Activated B cell treated with CpG ODN at 0.5 μM for 24 hours (primary cell): Measurements from ENCODE around the gene GMPPA. TPM values are rescaled to one million over a fixed set of nuclear protein-coding genes. Genes with fewer than 3 reads are reported as not detected.

Source experiments
- ATAC-seq: fragments of 200-7000 bp; cut with Tn5 transposase; one replicate; pipeline ENCODE4 v1.10.0; 2021; ENCODE audit warnings: low read depth, mild to moderate bottlenecking, moderate library complexity
- CTCF ChIA-PET: fragments of 350-600 bp; sonication (Branson Sonifier 250); formaldehyde crosslinking; loops from one replicate; lab custom pipeline; 2021; ENCODE audit warnings: antibody characterized with exemption; lab: Charles Lee
- POLR2A ChIA-PET: fragments of 350-600 bp; sonication (Branson Sonifier 250); formaldehyde crosslinking; loops from one replicate; lab custom pipeline; 2021; ENCODE audit warnings: antibody characterized with exemption; lab: Charles Lee
- DNase-seq: peaks from one replicate; pipeline ENCODE4 v3.0.0; 2022
- H3K27ac Mint-ChIP-seq: one replicate; pipeline ENCODE4 v1.8.0; 2020; ENCODE audit warnings: mixed read lengths
- H3K27me3 Mint-ChIP-seq: one replicate; pipeline ENCODE4 v1.8.0; 2021; ENCODE audit warnings: mixed read lengths
- H3K36me3 Mint-ChIP-seq: one replicate; pipeline ENCODE4 v1.8.0; 2021; ENCODE audit warnings: low read depth, mixed read lengths
- H3K4me1 Mint-ChIP-seq: one replicate; pipeline ENCODE4 v1.8.0; 2021; ENCODE audit warnings: mixed read lengths
- H3K4me3 Mint-ChIP-seq: one replicate; pipeline ENCODE4 v1.8.0; 2020; ENCODE audit warnings: mild to moderate bottlenecking, mixed read lengths
- H3K9me3 Mint-ChIP-seq: one replicate; pipeline ENCODE4 v1.8.0; 2020; ENCODE audit warnings: mixed read lengths
- CTCF ChIP-seq: fragments of 200-600 bp; IDR thresholded peaks from one replicate; pipeline ENCODE4 v1.8.0; 2022; ENCODE audit warnings: antibody characterized with exemption, mild to moderate bottlenecking
- intact Hi-C: fragments of 100-400 bp; cut with micrococcal nuclease; formaldehyde crosslinking; loops from one replicate; pipeline ENCODE4 v1.15.1; 2024
- total RNA-seq: library from RNA; stranded (reverse); gene quantifications from 2 replicates; pipeline ENCODE4 v1.2.3, GENCODE V29; 2022

GMPPA gene
- total RNA-seq, 1 donor from 2014 or later, result 33.0 TPM

GRCh38 chr2:219544567-219544966 is 45.9 kb downstream of the GMPPA start:
- Mint-ChIP-seq H3K36me3 (no peaks in the 10 kb centered on the region), H3K27me3 (peaks cover 44% of the 10 kb centered on the region), H3K9me3 (no peaks in the 10 kb centered on the region), H3K4me3 (peak overlapping the region; percentile 78), H3K4me1 (peaks cover 22% of the 10 kb centered on the region), H3K27ac (no peak overlapping the region)
- POLR2A ChIA-PET, result no interaction called here
- no peak for TF ChIP-seq CTCF
- no peak for ATAC-seq
- CTCF ChIA-PET, result interaction anchor here (1.0 to 1.6 kb wide), 3 partner anchors 15 to 141 kb away, joined by 3 to 5 read pairs (median 5); no protein-coding TSS in a partner anchor
- no peak for DNase-seq
- intact Hi-C loops, result loop anchor here (5.0 kb wide), 3 partner anchors 267 to 832 kb away; partner anchors contain the start of genes DNAJB2, TTLL4, TUBA4A and TUBA4B

- TF ChIP-seq CTCF, result no peak
- H3K36me3 Mint-ChIP-seq, result no peaks in the 10 kb centered on the region
Observed at GRCh38 chr2:219545295-219545942, 46.7 kb downstream of the GMPPA start.

DNA sequence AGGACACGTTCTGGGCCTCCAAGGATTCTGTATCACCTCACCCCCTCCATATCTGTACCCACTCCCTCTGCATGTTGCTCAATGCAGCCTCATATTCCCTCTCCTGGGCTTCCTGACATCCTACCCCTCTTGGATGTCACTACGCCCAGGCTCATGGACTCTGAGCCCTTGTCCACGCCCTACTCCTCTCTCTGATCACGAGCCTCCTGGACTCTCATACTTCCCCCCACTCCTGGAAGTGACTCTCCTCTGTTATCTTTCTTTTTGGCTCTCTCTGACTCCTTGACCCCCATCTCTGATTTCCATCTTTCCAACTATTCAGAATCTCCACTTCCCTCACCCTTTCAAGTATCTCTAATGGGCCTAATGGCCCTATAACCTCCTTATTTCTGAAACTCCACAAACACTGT is 47.3 kb downstream of the GMPPA start:
- ChIA-PET CTCF (no interaction called here), POLR2A (no interaction called here)
- Mint-ChIP-seq H3K9me3 (no peaks in the 10 kb centered on the region), H3K27ac (no peak overlapping the region), H3K36me3 (no peaks in the 10 kb centered on the region), H3K27me3 (peaks cover 48% of the 10 kb centered on the region), H3K4me1 (peaks cover 22% of the 10 kb centered on the region), H3K4me3 (no peak overlapping the region)
- ATAC-seq, result no peak
- DNase-seq, result no peak
- TF ChIP-seq CTCF, result no peak
- intact Hi-C loops, result no loop called here

More at GRCh38 chr2:219545295-219545942, 46.7 kb downstream of the GMPPA start:
- no peak for ATAC-seq
- intact Hi-C loops, result no loop called here
- H3K9me3 Mint-ChIP-seq, result no peaks in the 10 kb centered on the region
- CTCF ChIA-PET, result interaction anchor here (1.0 kb wide), 1 partner anchor 142 kb away, joined by 3 read pairs; no protein-coding TSS in a partner anchor
- H3K4me3 Mint-ChIP-seq, result peak overlapping the region; percentile 2
- POLR2A ChIA-PET, result interaction anchor here (0.6 kb wide), 1 partner anchor 46 kb away, joined by 4 read pairs; no protein-coding TSS in a partner anchor
- H3K27ac Mint-ChIP-seq, result no peak overlapping the region
- peaks cover 47% of the 10 kb centered on the region for H3K27me3 Mint-ChIP-seq
- peaks cover 22% of the 10 kb centered on the region for H3K4me1 Mint-ChIP-seq
- no peak for DNase-seq

DNA sequence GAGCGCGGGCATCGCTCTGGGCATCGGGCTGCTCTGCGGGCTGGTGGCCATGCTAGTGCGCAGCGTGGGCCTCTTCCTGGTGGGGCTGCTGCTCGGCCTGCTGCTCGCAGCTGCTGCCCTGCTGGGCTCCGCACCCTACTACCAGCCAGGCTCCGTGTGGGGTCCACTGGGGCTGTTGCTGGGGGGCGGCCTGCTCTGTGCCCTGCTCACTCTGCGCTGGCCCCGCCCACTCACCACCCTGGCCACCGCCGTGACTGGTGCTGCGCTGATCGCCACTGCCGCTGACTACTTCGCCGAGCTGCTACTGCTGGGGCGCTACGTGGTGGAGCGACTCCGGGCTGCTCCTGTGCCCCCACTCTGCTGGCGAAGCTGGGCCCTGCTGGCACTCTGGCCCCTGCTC is 48.9 kb downstream of the GMPPA start:
- no peak for ATAC-seq
- H3K4me1 Mint-ChIP-seq, result peaks cover 16% of the 10 kb centered on the region
- no peak overlapping the region for H3K27ac Mint-ChIP-seq
- ChIA-PET CTCF (no interaction called here), POLR2A (interaction anchor here (0.5 kb wide), 1 partner anchor 345 kb away, joined by 7 read pairs; no protein-coding TSS in a partner anchor)
- DNase-seq, result no peak
- no peak for TF ChIP-seq CTCF
- no peak overlapping the region for H3K4me3 Mint-ChIP-seq
- H3K36me3 Mint-ChIP-seq, result no peaks in the 10 kb centered on the region
- H3K27me3 Mint-ChIP-seq, result peaks cover 53% of the 10 kb centered on the region
- intact Hi-C loops, result no loop called here
- no peaks in the 10 kb centered on the region for H3K9me3 Mint-ChIP-seq

- Mint-ChIP-seq H3K4me1 (peaks cover 16% of the 10 kb centered on the region), H3K36me3 (no peaks in the 10 kb centered on the region), H3K9me3 (no peaks in the 10 kb centered on the region), H3K4me3 (no peak overlapping the region), H3K27me3 (peaks cover 62% of the 10 kb centered on the region), H3K27ac (no peak overlapping the region)
- DNase-seq, result no peak
- ATAC-seq, result no peak
- ChIA-PET POLR2A (no interaction called here), CTCF (no interaction called here)
- no peak for TF ChIP-seq CTCF
- intact Hi-C loops, result no loop called here
Observed at GRCh38 chr2:219548990-219549389, 50.3 kb downstream of the GMPPA start.
